Measurements from ENCODE around the gene SAMD9L.

Gene SAMD9L

DNA sequence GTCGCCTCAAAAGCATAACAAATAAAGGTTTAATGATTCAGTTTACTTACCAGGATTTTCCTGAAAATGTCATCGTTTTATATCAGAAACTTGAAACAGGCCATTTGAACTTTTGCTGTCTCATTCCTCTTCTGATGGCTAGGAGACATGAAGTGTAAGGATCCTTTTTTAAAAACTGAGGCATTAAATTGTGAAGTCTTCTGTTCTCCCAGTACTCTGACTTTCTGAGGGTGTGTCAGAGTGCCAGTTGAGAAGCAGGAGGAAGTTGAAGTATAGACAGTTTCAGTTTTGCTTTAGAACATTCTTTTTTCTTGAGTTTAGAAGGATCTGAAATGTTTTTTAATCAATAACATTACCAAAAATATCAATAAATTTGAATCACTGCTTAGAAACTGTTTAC, at the start of gene SAMD9L:
Gene SAMD9L (minus strand): TSS at position 242 of the 400 bp plus-strand sequence. CDS start 12,414 bp downstream, outside the sequence.
- DNase-seq (ENCODE audit: extremely low read depth in 1 of 2, low read depth in 1 of 2) = no peak

DNA sequence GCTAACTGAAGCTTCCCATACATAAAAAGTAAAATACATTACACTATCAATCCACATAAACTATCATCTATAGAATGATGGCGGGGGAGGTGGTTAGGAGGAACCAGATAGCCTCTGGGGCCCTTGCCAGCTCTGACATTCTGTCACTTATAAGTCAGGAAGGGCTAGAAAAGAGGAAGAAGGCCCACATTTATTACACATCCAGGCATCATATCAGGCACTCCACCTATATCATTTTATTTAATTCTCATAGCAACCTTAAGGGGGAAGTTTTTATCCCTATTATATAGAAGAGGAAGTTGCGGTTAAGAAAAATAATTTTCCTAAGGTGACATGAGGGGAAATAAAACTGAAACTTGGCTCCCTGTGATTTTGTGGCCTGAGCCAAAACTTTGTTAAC, 48.2 kb upstream of the SAMD9L start:
- no peak for DNase-seq (ENCODE audit: extremely low read depth in 1 of 2, low read depth in 1 of 2)

- no peak for DNase-seq (ENCODE audit: extremely low read depth in 1 of 2, low read depth in 1 of 2)
Measured at GRCh38 chr7:93194386-93194785, 46.2 kb upstream of the SAMD9L start.

DNA sequence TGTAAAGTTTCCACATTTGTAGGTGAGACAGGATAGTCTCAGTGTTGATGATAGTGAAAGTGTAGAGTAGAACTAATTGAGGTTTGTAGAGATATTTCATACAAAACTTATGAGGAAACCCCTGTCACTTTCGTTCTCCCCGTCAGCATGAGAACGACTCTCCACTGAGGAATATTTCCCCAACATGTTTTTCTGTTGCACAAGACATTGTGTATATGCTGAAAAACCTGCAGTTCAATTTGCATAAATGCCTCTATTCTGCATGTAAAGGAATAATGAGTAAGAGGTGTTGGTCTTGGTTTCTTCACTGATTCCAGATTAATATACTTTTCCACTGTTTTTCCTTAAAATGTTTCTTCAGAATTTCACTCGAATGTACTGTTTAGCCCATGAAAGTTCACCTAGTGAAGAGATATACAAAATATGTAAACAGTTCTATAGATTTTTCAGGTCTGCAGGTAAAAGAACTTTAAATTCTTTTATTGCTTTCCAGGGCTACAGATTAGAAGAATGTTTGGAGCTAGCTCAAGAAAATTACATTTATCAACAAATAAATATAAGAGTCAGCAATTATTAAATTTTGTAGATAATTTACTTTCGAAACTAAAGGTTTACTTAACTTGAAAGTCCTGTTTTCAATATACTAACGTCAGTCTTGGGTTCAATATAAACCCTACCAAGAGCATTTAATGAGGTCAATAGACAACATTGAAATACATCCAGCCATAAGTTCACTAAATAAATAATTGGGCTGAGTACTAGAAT, 40.9 kb upstream of the SAMD9L start:
- DNase-seq (ENCODE audit: extremely low read depth in 1 of 2, low read depth in 1 of 2) = no peak

DNA sequence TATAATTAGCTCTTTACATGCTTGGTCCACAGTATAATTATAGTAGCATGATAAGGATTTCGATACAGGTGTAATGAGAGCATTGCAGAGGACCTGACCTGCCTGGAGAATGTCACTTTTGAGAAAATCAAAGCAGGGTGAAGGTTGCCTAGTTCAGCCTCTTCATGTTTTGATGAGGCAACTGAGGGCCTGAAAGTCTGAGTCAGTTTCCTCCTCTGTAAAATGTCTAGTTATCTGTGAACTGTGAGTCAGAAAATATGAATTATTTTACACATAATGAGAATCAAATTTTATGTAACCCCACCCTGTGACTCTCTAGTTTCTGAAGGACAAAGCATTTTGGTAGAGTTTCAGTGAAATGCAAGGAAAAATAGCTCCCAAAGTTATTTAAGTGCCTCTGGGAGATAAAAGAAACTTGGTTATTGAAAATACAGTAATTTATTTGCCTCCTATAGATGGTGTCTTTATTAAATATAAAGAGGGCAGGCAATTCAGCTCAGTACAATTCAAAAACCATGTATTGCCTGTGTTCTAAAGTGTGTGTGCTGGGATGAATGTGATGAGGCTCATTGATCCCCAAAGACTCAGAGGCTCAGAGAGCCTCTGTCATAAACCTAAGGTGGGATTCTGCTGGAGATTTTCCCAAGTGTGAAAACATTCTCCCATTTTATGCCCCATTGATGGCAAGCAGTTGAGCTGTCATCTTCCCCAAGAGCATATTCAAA, 37.3 kb upstream of the SAMD9L start:
- DNase-seq (ENCODE audit: extremely low read depth in 1 of 2, low read depth in 1 of 2) = no peak

DNA sequence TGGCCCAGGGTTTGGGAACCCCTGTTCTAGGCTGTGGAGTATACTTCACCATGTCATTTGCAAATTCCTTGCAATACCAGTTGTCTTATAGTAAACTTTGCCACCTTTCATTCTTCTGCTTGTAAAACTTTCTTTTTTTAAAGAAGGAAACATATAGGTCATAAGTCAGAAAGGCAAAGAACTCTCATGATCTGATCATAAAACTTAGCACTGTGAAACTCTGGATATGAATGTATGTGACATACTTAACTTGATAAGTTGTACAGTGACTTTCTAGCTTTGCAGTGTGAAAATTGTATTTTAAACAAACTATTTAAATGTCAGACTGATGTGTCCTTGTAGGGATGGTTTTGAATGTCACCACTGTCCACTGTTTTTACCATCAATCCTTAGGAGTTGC, 31.0 kb upstream of the SAMD9L start:
- no peak for DNase-seq (ENCODE audit: extremely low read depth in 1 of 2, low read depth in 1 of 2)

DNA sequence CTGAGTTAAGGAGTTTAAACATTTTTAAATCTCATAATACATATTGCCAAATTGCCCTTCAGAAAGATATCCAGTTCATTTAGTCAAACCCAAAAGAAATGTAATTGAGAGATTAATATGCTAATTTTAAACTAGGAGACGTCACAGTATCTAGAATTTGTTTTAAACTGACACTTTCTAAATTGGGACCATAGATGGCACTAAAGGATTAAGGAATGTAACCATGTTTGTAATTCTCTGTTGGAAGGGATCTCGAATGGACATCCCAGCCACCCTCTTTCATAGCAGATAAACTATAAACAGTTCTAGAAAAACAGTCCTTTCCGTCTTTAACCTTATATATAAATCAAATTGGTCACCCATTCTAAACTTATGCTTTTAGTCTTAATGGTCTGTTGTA, 30.0 kb upstream of the SAMD9L start:
- no peak for DNase-seq (ENCODE audit: extremely low read depth in 1 of 2, low read depth in 1 of 2)

GRCh38 chr7:93176992-93177580, 28.9 kb upstream of the SAMD9L start:
- no peak for DNase-seq (ENCODE audit: extremely low read depth in 1 of 2, low read depth in 1 of 2)

DNA sequence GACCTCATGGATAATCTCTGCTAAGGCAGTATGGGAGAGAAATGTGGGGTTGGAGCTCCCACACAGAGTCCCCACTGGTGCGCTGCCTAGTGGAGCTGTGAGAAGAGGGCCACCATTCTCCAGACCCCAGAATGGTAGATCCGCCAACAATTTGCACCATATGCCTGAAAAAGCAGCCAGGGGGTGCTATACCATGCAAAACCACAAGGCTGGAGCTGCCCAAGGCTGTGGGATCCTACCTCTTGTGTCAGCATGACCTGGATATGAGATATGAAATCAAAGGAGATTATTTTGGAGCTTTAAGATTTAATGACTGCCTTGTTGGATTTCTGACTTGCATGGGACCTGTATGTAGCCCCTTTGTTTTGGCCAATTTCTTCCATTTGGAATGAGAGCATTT, 27.0 kb upstream of the SAMD9L start:
- no peak for DNase-seq (ENCODE audit: extremely low read depth in 1 of 2, low read depth in 1 of 2)

DNA sequence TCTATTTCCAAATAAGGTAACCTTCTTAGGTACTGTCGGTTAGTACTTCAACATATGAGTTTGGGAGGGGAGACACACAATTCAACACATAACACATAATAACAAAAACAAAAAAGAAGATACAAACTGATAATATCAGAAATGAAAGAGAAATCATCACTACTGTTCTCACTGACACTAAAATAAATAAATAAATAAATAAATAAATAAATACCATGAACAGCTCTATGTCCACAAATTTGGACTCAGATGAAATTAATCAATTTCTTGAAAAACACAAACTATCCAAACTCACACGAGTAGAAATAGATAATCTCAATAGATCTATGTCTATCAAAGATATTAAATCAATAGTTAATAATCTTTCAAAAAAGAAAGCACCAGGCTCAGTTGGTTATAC, 24.5 kb upstream of the SAMD9L start:
- DNase-seq (ENCODE audit: extremely low read depth in 1 of 2, low read depth in 1 of 2) = no peak

GRCh38 chr7:93171606-93172226, 23.5 kb upstream of the SAMD9L start:
- DNase-seq (ENCODE audit: extremely low read depth in 1 of 2, low read depth in 1 of 2) = no peak

DNA sequence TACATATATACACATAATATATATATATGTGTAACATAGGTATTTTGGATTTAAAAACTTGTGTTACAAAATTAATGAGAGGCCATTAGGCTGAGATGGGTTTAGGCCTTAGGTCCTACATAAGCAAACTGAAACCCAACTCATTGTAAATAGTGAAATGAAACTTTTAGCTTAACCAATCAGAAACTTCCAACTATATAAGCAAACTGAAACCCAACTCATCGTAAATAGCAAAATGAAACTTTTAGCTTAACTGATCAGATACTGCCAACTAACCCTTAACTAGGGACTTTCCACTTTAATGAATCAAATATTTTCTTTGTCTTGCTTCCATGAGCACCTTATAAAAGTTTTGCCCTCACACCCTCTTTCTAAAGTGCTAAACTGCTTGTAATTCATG, 17.3 kb upstream of the SAMD9L start:
- no peak for DNase-seq (ENCODE audit: extremely low read depth in 1 of 2, low read depth in 1 of 2)

GRCh38 chr7:93164766-93165165, 16.6 kb upstream of the SAMD9L start:
- no peak for DNase-seq (ENCODE audit: extremely low read depth in 1 of 2, low read depth in 1 of 2)

GRCh38 chr7:93161181-93161762, 13.1 kb upstream of the SAMD9L start:
- no peak for DNase-seq (ENCODE audit: extremely low read depth in 1 of 2, low read depth in 1 of 2)

DNA sequence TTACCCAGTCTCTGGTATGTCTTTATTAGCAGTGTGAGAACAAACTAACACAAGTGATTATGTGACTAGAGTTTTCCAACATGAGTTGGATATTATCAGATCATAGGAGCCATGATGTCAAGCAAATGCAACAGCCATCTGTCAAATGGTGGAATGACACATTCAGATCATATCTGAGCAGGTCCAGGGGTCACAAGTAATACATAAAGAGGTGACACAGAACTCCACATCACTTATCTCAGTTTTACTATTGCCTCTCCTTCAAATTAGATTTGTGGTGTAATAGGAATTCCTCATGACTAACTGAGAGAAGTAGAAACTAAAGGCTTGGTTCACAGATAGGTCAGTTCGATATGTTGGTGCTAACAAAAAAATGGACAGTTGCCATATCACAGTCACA, 12.2 kb upstream of the SAMD9L start:
- DNase-seq (ENCODE audit: extremely low read depth in 1 of 2, low read depth in 1 of 2) = no peak

- no peak for DNase-seq (ENCODE audit: extremely low read depth in 1 of 2, low read depth in 1 of 2)
Measured at GRCh38 chr7:93159490-93159889, 11.3 kb upstream of the SAMD9L start.

DNA sequence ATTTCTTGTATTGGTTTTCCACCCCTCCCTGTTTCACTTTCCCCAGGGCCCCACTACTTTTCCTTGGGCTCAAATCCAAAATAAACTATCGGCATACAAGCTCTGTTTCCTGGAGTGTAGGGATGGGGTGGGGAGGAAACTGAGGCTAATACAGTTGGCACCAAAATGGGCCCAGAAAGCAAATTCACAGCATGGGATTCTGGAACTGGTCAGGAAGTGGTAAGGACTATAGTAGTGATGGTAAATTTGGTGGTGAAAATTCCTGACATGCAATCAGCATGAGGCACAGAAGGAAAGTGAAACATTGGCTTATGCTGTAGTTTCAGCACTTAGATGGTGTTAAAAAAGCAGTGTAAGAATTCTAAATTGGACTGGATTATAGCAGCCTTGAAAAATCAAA, 8.7 kb upstream of the SAMD9L start:
- DNase-seq (ENCODE audit: extremely low read depth in 1 of 2, low read depth in 1 of 2) = no peak

DNA sequence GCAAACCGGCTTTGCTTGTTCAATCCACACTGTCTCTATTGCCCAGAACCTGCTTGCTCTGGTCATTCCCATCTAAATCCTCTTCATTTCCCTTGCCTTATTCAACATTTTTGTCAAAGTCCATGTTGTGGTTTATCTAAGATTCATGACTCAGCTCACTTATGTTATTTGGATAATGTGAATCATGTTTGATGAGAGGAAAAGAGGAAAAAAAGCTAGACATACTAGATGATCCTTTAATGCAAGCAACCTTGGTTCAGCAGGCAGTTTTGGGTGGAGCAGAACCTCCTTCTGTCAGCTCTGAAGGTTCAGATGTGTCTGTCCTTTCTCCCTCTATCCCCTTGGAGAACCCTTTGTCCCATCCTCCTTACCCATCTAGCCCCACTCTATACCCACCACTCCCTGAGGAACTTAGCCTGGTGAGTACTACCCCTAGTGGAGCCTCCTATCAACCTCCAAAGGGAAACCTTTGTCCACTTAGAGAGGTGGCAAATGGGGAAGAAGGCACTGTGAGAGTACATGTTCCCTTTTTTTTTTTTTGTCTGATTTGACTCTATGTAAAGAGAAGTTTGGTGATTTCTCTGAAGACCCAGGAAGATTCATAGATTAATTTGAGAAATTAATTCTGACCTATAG, 2.1 kb upstream of the SAMD9L start:
- DNase-seq (ENCODE audit: extremely low read depth in 1 of 2, low read depth in 1 of 2) = no peak

GRCh38 chr7:93148727-93149126, 542 bp upstream of the SAMD9L start:
- no peak for DNase-seq (ENCODE audit: extremely low read depth in 1 of 2, low read depth in 1 of 2)

DNA sequence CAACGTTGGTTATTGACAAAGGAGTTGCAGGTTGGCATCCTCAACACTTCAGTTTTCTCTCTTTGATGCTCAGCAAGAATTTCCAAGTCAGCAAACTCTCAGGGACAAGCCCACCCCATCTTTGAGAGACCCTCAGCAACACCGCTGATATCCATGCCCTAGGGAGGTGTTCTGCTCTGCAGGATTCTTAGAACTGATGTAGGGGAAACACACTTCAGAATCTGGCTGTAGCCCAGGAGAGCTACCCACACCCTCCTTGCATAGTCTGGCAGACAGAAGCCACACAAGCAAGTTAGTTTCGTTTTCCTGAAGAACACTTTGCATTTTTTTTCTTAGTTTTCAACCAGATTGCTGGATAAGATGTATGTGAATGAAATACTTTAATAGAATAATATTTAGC, 822 bp downstream of the SAMD9L start:
- DNase-seq (ENCODE audit: extremely low read depth in 1 of 2, low read depth in 1 of 2) = peak; percentile 2 to 18

Data from stimulated activated CD8-positive, alpha-beta memory T cell treated with anti-CD3 and anti-CD28 coated beads, Interleukin-7, amount 100 ng/mL, for 48 hours (primary cell).